GM21825 (cell line): Measurements from ENCODE around the gene FZD7.
A peak's percentile ranks its signal among the peaks of the same experiment; 100 is the strongest.

Experiments used
- ATAC-seq: cut with Tn5 transposase; IDR thresholded peaks from one replicate; pipeline ENCODE4 v1.9.1; 2021; ENCODE audit warnings: mild to moderate bottlenecking, moderate library complexity; ENCODE audit not compliant: unreplicated experiment

The FZD7 gene

DNA sequence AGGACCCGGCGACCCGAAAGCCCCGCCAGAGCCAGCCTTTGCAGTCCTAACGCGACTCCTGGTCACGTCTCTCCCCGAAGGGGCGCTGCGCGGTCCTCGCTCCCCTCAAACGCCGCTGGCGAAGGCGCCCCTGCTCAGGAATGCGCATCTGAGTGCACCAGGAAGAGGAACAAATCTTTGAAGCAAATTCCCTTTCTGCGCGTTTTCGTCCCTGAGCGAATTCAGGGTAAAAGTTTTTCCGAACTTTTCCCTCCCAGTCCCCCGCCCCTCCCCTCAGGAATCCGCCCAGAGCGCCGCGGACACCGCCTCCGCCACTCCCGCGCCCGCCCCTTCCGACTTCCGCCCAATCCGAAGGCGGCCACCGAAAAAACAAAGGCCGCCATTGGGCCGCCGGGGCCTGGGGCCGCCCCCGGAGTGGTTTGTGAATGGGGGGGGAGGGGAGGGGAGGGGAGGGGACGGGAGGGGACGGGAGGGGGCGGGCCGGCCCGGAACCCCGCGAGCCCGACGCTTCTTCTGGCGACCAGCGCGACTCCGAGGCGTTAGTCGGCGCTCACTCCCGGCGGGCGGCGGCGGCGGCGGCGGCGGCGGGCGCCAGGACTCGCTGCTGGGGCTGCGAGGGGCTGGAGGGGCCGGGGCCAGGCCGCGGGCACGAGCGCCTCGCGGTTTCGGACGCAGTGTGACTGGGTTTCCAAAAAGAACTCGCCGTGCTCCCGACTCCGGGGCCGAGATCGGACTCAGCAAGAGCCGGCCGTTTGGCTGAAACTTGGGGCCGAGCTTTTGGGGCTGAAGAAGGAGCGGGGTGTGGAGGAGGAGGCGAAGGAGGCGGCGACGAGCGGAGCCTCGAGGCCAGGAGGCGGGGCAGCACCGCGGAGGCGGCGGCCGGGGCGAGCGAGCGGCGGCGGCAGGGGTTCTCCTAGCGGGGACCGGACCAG lies at the start of gene FZD7:
FZD7 (plus strand) TSS at position 539 of the 932 bp plus-strand sequence. CDS start 793 bp downstream, outside the sequence.
- ATAC-seq: peak; percentile 88

DNA sequence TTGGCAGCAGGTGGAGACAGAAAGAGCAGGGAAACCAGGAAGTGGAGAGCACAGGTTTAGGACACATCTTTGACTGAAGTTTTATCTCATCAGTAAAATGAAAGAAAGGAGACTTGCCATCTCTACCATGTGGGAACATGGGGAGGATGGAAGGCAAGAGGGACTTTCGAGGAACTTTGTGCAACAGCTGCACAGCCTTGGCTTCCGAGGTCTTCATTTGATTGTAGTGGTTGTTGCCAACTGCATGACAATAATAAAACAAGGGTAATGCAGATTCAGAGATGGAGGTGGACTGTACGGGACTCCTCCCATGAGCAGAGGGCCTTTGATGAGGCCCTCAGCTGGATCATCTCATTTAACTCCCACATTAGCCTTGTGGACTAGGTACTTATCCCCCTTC lies 49.3 kb upstream of the FZD7 start:
- no peak for ATAC-seq

DNA sequence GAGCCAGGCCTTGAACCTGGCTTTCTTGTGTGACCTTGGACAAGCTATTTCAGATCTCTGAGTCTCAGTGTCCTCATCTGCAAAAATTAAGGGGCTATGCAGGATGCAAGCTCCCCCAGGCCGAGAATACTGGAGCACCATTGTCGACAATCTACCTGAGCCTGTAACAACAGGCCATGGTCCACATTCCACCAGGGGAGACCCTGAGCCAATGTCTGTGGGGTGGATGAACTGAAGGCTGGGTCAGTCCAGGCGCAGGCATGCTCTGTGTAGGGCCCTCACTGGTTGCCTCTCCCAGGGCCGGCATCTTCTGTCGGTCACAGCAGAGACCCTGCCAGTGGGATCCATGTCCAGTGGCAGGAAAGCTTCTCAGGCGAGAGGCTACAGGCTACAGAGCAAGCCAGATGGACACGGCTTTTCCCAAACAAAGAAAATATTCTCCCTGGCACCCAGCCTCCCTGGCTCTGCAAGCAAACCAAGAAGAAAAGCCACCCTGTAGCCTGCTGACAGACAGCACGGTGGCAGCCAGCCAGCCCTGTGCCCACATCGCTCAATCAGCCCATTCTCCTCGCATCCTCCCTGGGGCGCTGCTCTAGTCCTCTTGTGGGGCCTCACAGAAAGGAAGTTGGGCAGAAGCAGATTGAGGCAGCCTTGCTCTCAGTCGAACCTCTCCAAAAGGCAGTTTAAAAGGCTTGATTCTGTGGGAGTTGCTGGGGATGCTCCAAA lies 48.7 kb upstream of the FZD7 start:
- no peak for ATAC-seq

DNA sequence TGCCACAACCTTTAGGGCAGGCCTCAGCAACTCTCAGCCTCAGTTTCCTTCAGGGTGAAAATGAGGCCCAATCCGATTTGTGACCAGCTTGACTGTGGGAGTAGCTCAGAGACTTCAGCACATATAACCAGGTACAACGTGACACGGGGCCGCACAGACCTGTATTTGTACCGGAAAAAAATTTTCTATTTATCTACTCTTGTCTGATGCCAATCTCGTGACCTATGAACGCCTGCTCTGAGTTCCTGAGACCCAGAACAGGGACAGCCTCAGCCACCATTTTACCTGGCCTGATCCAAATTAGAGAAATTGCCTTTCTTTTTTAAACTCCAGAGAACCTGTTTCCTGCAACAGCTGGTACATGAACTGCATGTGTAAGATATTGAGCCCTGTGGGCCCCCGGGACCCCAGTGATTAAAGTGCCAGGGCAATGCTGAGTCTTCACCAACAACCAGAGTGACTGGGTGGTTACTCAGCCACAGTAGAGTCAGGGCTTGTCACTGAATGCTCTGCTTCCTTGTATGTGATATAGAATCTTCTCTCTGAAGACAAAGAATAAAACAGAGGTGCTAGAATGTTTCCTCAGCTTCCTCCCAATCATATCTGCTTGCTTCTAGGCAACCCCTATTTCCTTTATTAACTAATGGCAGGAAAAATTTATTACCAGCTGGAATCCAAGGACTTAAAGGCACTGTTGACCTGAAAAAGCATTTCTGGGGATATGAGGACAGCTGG lies 47.8 kb upstream of the FZD7 start:
- no peak for ATAC-seq

DNA sequence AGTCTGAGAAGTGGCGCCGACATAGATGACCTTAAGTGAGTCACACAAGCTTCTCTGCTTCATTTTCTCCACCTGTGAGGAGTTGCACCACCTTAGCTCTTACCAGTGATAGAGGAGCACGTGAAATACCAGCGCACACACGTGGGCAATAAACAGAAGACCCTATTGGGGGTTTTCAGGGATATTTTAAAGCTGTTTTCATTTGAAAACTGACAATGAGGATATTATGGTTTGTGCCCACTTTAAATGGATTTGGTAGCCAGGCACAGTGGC lies 47.3 kb upstream of the FZD7 start:
- no peak for ATAC-seq

DNA sequence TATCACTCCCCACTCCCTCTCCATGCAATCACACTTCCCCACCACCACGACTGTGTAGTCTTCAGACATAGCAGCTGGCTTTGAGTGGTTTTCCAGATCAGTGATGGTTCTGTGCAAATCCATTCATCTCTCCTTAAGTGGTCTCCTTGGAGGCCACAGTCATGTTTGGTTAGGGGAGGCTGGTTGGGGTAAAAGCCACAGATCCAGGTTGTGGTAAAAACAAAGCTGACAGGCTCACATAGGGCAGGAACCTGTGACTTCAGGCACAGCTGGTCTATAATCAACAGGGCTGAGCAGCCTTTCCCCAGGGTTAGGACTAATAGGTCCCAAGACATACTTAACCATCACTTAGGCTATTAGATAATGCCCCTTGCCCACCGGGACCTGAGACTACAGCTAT lies 46.2 kb upstream of the FZD7 start:
- ATAC-seq: no peak

DNA sequence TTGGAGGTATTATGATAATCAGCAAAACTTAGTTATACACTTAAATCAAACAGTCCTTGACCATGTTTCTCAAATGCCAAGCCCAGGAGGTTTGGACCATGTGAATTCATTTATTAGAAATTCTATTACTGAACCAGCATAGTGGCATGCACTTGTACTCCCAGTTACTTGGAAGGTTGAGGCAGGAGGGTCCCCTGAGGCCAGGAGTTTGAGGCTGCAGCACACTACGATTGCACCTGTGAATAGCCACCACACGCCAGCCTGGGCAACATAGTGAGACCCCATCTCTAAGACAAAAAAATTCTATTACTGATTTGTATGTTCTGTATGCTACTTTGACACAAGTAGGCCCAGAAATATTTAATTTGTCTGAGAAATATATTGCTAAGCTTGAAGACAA lies 43.6 kb upstream of the FZD7 start:
- ATAC-seq: no peak

DNA sequence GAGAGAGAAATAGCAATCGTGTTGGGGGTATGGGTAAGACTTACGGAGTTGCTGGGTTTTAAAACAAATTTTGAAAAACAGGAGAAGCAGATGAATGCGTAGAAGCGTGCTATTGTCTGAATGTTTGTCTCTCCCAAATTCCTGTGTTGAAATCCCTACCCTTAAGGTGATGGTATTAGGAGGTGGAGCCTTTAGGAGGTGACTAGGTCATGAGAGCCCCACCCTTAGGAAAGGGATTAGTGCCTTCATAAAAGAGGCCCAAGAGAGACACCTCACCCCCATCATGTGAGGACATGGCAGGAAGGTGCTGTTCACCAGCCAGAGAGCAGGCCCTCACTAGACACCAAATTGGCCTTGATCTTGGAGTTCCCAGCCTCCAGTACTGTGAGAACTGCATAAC lies 40.7 kb upstream of the FZD7 start:
- no peak for ATAC-seq

DNA sequence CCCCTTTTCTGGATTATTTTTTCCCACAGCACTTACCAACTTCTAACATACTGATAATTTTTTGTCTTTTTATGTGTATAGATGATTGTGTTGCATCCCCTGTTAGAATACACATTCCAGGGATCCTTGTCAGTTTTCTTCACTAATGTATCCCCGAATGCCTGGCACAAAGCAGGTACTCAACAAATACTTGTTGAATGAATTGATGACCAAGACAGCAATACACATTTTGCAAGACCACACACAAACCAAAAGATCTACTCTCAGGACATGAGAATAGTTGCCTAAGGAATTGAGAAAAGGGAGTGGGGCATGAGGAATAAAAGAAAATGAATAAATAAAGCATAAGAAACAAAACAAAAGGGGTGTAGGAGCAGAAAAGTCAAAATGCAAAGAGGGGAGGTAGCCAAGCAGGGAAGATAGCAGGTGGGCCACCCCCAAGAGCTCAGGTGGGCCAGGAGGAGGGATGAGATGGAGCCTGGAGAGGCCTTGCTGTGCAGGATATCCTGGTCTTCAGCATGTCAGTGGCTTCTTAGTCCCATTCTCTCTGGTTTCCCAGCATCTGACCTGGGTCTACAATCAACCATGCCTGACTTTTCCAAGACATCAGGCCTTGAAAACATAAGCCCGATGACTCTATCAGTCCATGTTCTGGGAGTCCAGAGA lies 38.5 kb upstream of the FZD7 start:
- ATAC-seq: no peak

DNA sequence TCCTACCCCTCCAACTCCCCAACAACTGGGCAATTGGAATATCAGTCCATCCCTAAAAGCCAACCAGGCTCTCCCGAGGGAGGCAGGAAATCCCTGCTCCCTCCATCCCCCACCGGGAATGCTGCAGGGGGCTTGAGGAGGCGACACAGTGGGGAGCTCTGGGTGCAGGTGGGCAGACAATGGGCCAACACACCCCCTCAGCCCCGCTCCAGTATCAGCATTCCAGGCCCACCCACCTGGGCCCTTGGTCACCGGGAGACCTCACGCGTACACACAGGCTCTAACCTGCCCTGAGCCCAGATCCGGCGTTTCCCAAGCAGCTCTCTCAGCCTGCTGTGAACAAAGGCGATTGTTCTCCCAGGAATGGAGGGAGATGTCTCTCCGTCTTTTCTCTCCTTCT lies 37.6 kb upstream of the FZD7 start:
- no peak for ATAC-seq

DNA sequence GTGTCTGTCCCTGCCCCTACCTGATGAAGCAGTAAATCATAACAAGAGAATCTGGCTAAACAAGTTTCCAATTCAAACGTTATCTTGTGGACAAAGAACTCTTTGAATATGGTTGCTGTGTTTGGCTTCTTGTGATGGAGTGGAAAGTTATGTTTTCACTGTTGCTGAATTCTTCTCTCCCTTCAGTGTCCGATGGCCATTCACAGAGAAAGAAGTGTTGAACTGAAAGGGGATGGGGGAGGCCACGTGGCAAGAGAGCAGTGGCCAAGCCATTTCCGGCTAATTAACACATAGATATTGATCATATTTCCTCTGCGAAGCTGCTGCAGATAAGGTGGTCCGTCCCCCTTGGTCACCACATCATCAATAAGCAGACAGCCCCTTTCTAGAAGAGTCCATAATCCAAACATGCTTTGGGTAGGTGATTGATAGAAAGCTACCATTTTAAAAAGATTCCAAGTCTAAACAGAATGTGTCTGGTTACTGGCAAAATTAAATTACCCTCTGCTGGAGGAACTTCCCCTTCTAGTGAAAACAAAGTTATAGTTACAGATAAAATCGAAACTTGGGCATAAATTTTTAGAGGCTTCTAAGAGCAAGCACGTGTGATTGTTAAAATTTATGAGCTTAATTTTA lies 36.9 kb upstream of the FZD7 start:
- no peak for ATAC-seq

DNA sequence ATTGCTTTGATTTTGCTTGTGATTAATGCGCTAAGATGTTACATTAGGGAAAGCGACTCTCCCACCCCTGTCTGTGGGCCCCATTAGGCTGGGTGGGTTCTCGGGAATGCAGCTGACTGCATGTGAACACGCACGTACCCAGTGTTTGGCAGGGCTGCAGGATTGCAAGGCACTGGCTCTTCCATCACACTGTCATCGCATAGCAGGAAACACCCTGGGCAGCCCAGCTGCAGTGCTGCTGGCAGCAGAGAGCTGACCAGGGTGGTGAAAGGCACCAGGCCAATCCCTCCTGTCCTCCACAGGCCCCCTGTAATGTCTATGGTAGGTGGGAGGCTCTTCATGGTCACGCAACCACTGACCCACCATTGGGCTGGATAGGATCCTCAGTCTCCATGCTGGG lies 34.4 kb upstream of the FZD7 start:
- ATAC-seq: no peak

DNA sequence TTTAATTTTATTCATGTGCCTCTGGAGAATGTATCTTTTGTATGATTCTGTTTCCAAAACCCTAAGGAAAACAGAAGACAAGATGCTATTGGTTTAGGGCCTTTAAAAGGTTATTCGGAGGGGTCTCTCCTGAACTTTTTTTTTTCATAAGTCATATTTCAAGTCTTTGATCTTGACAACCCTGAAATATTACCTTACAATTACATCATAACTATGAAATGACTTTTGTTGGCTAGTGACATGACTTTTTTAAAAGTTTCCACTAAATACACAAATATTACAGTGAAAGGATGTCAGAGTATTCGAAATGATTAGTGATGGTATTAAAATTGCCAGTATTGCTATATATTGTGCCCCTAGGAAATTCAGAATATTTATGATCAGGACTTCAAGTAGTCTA lies 31.8 kb upstream of the FZD7 start:
- no peak for ATAC-seq

DNA sequence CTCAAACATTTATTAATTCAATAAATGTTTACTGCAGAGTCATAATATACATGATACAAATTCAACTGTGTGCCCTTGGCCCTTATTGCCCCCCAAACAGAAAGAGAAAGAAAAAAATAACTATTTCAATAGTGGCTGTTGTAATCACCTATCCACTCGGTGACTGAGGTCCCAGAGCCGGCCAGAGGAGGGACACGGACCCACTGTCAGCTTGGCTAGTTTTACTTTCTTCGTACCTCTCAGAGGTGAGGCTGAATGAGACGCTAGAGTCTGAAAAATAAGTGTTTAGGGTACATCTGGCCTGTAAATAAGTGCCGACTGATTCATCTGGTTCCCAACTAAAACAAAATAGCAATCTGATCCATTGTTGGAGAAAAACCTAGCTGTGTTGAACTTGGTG lies 31.3 kb upstream of the FZD7 start:
- no peak for ATAC-seq

DNA sequence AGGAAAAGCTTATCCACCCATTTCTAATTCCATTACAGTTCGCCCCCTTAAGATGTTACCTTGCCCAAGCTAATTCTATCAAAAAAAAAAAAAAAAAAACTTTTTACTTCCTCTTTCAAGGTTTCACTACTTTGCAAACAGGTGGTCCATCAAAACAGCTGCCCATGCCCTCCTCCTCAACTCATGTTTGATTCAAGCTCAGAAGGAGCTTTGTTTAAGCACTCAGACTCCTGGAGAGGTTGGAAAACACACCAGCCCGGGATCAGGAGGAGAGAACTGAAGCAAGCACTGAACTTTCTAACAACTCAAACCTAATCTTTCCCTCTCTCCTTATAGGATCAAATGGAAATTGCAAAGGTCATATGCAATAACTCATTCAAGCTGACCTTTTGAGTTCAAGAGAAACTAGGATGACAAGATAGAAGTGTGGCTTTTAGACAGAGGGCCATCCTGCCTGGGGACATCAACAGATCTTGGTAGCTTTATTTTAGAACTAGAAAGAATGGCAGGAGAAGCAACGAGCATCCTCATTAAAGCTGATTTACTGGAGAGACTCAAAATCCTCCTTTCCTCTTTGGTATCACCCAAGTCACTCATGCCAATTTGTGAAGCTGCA lies 28.3 kb upstream of the FZD7 start:
- no peak for ATAC-seq

DNA sequence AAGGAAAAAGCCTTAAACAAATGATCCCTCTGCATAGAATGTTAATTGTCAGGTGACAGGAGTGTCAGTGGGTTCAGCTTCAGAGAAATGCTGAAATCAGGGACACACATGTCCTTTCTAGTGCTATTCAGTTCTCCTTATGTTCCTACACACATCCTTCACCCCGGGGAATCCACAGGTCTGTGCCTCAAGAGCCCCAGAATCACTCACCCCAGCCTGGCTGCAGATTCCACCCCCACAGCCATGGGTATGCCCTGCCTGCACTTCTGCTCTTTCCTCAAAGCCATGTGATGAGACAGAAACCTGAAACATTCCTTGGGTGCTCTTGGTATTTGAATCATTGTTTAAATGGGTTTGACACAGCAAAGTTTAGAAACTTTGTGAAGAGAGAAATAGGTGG lies 27.4 kb upstream of the FZD7 start:
- ATAC-seq: no peak

DNA sequence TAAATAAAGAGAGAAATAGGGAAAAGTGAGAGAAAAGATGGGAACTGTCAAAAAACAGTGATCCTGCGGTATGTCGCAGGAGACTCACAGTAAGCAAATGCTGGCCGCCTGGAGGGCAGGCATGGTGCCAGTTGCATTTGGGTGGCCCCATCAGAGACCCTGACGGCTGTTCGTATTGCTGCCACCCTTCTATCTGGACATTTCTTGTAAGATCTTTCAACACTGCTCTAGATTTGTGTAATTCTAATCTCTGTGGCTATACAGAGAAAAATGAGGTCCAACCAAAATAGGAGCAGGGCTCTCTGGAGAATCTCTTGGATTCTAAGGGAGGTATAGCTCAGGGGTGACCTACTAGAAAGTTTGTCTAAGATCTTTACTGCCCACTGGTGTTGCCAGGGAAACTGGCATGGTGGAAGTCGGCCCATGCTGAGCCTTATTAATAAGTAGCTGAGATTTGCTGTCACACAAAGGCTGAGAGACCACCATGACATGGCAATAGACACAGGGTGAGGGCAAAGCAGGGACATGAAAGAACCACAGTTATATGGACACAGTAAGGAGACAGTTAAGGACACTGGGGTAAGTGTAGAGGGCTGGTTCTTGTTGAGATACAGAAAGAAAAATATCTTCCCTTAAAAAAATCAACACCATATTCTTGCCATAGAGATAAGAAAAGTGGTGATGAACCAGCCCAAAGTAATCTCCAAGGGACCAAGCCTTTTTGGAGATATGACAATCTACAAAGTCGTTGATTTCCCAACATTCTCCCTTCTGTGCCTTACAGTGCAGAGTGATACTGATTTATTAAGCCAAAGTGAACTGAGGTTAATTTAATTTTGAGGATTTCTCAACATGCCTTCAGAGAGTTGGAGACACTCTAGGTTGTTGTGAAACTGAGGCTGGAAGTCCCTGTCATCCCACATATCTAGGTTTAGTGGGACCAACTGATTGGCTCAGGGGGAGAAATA lies 26.4 kb upstream of the FZD7 start:
- no peak for ATAC-seq

DNA sequence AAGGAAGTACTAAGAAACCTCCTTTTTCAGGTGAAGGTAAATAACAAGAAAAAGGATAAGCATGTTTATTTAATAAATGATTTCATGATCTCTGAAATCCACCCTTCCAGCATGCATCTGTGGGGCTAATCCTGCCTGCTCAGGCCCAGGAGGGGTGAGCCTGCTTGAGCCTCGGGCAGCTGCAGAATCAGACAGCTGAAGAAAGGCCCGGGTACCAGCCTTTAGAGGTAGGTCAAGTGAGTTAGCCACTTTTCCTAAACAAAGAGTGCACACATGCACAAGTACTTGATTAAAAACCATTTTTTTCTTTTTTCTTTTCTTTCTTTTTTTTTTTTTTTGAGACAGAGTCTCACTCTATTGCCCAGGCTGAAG lies 25.7 kb upstream of the FZD7 start:
- ATAC-seq: no peak

DNA sequence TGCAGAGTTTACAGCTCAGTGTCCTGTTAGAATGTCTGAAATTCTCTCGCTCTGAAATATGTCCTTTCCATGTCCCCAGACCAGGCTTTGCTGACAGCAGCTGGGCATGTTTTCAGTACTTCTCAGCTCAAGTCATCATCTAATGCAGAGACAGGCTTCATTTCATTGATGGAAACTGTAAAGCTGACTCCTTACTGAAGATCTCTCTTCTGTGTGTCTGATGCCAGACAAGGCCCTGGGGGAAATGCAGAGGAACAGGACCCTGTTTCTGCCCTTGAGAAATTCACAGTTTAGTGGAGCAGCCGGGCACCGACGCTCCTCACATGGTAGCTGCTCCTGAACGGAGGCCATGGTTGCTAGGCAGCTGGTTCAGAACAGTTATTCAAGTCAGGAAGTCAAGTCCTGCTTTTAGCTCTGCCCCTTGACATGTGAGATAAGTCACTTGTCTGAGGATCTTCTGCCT lies 24.6 kb upstream of the FZD7 start:
- ATAC-seq: no peak
